GM12873 (cell line): ENCODE results near the gene CCK.

Experiments used
- TF ChIP-seq, protein P1 (sequence below): IDR thresholded peaks from 2 replicates; pipeline ENCODE4 v1.5.1; 2012; ENCODE audit warnings: low read depth, mild to moderate bottlenecking, moderate library complexity, low read length, control low read depth; ENCODE audit not compliant: insufficient read depth; ENCODE audit errors: missing control alignments

CCK gene

GRCh38 chr3:42300013-42300412 lies 34.0 kb upstream of the CCK start:
- TF ChIP-seq, protein P1, sequence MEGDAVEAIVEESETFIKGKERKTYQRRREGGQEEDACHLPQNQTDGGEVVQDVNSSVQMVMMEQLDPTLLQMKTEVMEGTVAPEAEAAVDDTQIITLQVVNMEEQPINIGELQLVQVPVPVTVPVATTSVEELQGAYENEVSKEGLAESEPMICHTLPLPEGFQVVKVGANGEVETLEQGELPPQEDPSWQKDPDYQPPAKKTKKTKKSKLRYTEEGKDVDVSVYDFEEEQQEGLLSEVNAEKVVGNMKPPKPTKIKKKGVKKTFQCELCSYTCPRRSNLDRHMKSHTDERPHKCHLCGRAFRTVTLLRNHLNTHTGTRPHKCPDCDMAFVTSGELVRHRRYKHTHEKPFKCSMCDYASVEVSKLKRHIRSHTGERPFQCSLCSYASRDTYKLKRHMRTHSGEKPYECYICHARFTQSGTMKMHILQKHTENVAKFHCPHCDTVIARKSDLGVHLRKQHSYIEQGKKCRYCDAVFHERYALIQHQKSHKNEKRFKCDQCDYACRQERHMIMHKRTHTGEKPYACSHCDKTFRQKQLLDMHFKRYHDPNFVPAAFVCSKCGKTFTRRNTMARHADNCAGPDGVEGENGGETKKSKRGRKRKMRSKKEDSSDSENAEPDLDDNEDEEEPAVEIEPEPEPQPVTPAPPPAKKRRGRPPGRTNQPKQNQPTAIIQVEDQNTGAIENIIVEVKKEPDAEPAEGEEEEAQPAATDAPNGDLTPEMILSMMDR, result no peak

GRCh38 chr3:42298259-42298658 lies 32.3 kb upstream of the CCK start:
- TF ChIP-seq, protein P1, result no peak

DNA sequence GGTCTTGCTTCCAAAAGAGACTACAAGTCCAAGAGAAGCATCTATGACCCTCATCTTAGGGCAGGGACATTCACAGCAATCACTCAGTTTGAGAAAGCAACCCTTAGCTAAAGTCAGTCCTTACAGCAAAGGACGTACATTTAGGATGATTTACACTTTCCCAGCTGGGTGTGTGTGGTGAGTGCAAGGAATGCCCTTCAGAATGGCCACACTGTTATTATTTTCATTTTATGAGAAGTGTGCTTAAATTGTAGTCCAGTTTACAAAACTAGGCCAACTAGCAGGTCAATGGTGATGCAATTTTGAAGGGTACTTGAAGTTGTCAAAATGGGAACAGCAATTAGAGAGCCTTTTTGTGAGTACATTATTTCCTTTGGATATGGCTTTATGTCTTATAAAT lies 26.0 kb upstream of the CCK start:
- TF ChIP-seq, protein P1, result no peak

- TF ChIP-seq, protein P1, result no peak
Measured at GRCh38 chr3:42290966-42291714, 25.2 kb upstream of the CCK start.

GRCh38 chr3:42289026-42289425 lies 23.0 kb upstream of the CCK start:
- TF ChIP-seq, protein P1, result no peak

DNA sequence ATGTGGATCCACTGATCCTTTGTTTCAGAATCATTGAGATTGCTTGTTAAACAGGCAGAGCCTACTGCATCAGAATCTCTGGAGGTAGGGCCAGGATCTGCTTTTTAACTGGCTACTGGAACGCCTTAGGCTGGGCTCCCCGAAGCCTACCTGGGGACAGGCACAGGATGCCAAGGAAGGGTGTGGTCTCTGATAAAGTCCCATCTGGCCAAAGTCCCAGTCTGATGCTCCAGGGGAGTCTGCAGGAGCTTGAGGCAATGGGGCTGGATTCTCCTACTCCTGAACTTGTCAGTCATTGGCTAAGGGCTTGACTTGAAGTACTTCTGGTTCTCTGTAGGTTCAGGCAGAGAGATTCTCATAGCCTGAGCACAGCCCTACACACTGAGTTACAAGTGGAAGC lies 22.4 kb upstream of the CCK start:
- TF ChIP-seq, protein P1, result no peak

- TF ChIP-seq, protein P1, result no peak
Measured at GRCh38 chr3:42277676-42278075, 11.7 kb upstream of the CCK start.
